ENCODE data around the gene DHRS7B.
"Not testable (repeated sequence)": the region's sequence is repeated elsewhere in the genome, so short reads cannot be mapped to it uniquely, and the experiment has no call there.

Gene DHRS7B

DNA sequence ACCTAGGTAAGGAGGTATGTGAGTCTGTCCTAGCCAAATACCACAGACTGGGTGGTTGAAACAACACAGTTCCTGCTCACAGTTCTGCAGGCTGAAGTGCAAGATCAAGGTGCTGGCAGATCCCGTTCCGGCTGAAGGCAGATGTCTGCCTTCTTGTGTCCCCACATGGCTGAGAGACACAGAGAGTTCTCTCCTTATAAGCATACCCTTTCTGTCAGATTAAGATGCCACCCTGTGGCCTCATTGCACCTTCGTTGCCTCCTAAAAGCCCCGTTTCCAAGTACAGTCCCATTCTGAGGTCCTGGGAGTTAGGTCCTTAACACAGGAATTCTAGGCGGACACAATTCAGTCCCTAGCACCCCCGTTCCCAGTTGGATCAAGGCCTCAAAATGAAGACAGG, 96.3 kb downstream of the DHRS7B start:
- DNase-seq (ENCODE audit: low read depth): no peak
- no peak overlapping the region for H3K4me3 ChIP-seq (ENCODE audit: low read depth, low read length)
- TF ChIP-seq, protein P1, sequence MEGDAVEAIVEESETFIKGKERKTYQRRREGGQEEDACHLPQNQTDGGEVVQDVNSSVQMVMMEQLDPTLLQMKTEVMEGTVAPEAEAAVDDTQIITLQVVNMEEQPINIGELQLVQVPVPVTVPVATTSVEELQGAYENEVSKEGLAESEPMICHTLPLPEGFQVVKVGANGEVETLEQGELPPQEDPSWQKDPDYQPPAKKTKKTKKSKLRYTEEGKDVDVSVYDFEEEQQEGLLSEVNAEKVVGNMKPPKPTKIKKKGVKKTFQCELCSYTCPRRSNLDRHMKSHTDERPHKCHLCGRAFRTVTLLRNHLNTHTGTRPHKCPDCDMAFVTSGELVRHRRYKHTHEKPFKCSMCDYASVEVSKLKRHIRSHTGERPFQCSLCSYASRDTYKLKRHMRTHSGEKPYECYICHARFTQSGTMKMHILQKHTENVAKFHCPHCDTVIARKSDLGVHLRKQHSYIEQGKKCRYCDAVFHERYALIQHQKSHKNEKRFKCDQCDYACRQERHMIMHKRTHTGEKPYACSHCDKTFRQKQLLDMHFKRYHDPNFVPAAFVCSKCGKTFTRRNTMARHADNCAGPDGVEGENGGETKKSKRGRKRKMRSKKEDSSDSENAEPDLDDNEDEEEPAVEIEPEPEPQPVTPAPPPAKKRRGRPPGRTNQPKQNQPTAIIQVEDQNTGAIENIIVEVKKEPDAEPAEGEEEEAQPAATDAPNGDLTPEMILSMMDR (IDR thresholded peaks at IDR 0.05; ENCODE audit: low read depth, low read length, missing control alignments): no peak

DNA sequence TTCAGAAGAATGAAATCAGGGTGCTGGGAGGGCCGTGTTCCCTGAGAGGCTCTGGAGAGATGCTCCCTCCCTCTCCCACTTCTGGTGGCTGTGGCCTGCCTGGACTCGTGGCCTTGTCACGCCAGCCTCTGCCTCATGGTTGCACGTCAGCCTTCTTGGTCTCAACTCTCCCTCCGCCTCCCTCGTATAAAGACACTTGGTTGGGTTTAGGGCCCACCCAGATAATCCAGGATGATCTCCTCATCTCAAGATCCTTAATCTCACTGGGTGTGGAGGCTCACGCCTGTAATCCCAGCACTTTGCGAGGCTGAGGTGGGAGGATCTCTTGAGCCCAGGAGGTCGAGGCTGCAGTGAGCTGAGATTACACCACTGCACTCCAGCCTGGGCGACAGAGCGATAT, 100.5 kb downstream of the DHRS7B start:
- DNase-seq (ENCODE audit: low read depth); H3K4me3 ChIP-seq (ENCODE audit: low read depth, low read length): not testable (repeated sequence)

DNA sequence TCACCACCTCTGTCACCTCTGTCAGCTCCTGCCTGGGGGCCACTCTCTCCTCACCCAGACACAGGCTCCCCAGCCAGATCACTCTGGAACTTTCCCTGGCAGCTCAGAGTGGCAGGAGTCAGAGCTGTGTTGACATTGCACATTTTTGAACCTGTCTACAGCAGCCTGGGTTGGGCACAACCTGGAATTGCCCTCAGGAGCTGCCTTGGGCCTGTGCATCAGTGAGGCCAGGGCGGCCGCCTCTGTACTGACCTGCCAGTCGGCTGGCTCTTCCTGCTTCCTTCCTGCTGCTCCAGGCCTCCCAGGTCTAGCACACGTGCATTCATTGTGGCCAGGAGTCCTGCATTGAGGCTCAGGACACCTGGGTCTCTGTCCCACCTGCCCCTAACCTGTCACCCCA, 101.3 kb downstream of the DHRS7B start:
- no peak overlapping the region for H3K4me3 ChIP-seq (ENCODE audit: low read depth, low read length)
- no peak for DNase-seq (ENCODE audit: low read depth)
- TF ChIP-seq, protein P1 (IDR thresholded peaks at IDR 0.05; ENCODE audit: low read depth, low read length, missing control alignments): no peak

DNA sequence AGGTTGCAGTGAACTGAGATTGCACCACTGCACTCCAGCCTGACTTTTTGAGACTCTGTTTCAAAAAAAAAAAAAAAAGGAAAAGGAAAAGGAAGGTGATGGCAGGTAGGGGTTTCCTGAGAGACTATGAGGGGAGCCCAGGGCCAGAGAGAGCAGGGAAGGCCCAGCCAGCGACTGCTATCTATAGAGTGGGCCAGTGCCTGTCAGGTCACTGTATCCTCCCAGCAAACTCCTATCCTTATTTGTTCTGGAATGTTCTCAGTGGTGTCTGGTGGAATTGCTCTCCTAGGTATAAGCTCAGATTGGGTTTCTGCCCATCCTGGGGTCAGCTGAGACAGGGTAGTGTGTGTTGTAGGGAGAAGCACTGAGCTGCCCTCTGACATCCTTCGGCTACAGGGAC, 102.1 kb downstream of the DHRS7B start:
- no peak for DNase-seq (ENCODE audit: low read depth)
- H3K4me3 ChIP-seq (ENCODE audit: low read depth, low read length): no peak overlapping the region
- TF ChIP-seq, protein P1 (IDR thresholded peaks at IDR 0.05; ENCODE audit: low read depth, low read length, missing control alignments): no peak

DNA sequence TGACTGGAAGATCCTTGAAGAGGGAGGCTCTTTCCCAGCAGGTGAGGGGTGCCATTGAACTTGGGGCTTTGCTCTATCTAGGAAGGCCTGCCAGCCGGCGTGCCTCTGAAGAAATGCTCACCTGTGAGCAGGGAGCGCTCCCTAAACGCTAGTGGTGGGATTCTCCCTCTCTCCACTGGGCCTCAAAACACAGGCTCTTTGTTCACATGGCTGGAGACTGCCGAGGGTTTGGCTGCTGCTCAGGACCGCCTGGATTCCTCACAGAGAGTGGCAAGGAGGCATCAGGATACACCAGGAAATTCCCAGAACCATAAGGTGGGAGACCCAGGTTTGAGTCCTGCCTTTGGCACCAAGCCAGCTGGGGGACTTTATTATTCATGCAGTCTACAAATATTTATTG, 104.8 kb downstream of the DHRS7B start:
- H3K4me3 ChIP-seq (ENCODE audit: low read depth, low read length): no peak overlapping the region
- no peak for DNase-seq (ENCODE audit: low read depth)
- TF ChIP-seq, protein P1 (IDR thresholded peaks at IDR 0.05; ENCODE audit: low read depth, low read length, missing control alignments): no peak

DNA sequence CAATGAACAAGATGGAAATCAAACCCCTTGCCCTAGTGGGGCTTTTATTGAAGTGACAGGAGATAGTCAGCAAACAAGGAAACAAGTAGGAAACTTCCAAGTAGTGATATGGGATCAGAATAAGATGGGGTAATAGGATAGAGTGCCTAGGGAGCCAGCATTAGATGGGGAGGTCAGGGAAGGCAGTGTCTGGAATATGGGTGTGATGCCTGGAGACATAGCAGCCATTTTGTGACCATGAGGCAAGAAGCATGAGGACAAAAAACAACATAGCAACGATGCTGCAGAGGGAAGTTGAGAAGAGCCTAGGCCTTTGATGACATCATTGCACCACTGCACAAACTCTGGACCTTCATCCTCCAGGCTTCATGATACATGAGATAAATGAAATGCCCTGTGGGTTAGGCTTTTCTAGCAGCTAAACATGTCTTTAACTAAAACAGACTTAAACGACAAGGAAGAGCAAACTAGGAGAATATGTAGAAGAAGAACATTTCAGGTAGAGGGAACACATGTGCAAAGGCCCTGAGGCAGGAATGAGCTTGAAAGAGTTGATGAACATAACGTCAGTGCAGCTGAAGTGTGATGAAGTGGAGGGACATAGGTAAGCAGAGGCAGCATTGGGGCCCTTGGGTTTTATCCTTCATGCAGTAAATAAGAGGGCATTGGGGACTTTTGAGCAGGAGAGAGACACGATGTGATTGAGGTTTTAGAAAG, 105.4 kb downstream of the DHRS7B start:
- no peak for DNase-seq (ENCODE audit: low read depth)
- TF ChIP-seq, protein P1 (IDR thresholded peaks at IDR 0.05; ENCODE audit: low read depth, low read length, missing control alignments): no peak
- no peak overlapping the region for H3K4me3 ChIP-seq (ENCODE audit: low read depth, low read length)

DNA sequence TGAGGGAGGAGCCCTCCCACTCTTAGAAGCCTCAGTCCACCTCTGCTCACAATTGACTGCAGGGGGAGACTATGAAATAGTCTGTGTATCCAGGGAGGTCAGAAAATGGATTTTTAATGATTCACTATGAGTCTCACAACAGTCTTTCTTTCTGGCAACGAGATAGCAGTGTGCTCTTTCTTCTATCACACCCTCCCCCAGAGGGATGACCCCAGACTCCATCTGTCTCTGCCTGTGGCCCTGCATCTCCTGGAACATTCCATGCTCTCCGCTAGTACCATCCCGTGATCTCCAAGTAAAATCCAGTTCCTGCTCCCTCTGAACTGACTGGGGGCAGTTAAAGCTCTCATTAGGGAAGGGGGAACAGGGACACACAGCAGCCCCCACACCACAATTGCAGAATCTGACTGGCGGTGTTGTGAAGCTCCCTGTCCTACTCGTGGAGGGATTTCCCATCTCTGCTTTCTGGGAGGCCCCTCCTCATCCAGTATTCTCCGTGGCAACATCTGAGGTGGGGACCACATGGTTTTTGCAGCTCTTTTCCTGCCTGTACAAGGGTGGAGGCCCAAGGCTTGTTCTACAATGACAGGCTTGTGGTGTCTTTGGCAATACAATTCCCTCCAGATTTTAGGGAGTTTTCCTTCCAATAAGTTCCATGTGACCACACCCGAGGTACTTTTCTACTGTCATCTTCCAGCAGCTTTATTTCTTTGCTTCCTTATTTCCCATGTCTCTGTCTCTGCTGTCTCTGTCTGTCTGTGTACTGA, 107.0 kb downstream of the DHRS7B start:
- no peak for DNase-seq (ENCODE audit: low read depth)
- TF ChIP-seq, protein P1 (IDR thresholded peaks at IDR 0.05; ENCODE audit: low read depth, low read length, missing control alignments): no peak
- no peak overlapping the region for H3K4me3 ChIP-seq (ENCODE audit: low read depth, low read length)
